M059J (cell line): Measurements from ENCODE around the gene CSF2RB. TPM values are rescaled to one million over a fixed set of nuclear protein-coding genes. Genes with fewer than 3 reads are reported as not detected.

Source experiments
- DNase-seq: peaks from one replicate; pipeline ENCODE4 v3.0.0-alpha.2; 2012; ENCODE audit warnings: low read depth
- total RNA-seq: library from RNA; depleted of rRNA; stranded (reverse); fragments of >200 nt; shearing (Covaris generic); gene quantifications from 2 replicates; pipeline ENCODE4 v1.2.3, GENCODE V29; 2014

CSF2RB gene
- total RNA-seq, 1 experiment from 2014 or later, result 0.02 TPM

GRCh38 chr22:36891646-36892045, 21.8 kb upstream of the CSF2RB start:
- DNase-seq, result no peak

- DNase-seq, result no peak
Measured at GRCh38 chr22:36892292-36892691, 21.1 kb upstream of the CSF2RB start.

- DNase-seq, result no peak
Measured at GRCh38 chr22:36893262-36893661, 20.2 kb upstream of the CSF2RB start.

- no peak for DNase-seq
Measured at GRCh38 chr22:36894266-36894665, 19.2 kb upstream of the CSF2RB start.

- no peak for DNase-seq
Measured at GRCh38 chr22:36897611-36898010, 15.8 kb upstream of the CSF2RB start.

GRCh38 chr22:36898690-36899089, 14.7 kb upstream of the CSF2RB start:
- no peak for DNase-seq

- DNase-seq, result no peak
Measured at GRCh38 chr22:36899498-36899897, 13.9 kb upstream of the CSF2RB start.

- no peak for DNase-seq
Measured at GRCh38 chr22:36900225-36900624, 13.2 kb upstream of the CSF2RB start.

- no peak for DNase-seq
Measured at GRCh38 chr22:36900880-36901279, 12.5 kb upstream of the CSF2RB start.

- DNase-seq, result no peak
Measured at GRCh38 chr22:36901411-36902142, 11.9 kb upstream of the CSF2RB start.

- no peak for DNase-seq
Measured at GRCh38 chr22:36902143-36902926, 11.1 kb upstream of the CSF2RB start.

GRCh38 chr22:36904260-36904880, 9.1 kb upstream of the CSF2RB start:
- DNase-seq, result no peak

GRCh38 chr22:36907253-36908195, 5.9 kb upstream of the CSF2RB start:
- no peak for DNase-seq

- no peak for DNase-seq
Measured at GRCh38 chr22:36910461-36910860, 3.0 kb upstream of the CSF2RB start.

GRCh38 chr22:36911887-36912661, 1.4 kb upstream of the CSF2RB start:
- no peak for DNase-seq

- DNase-seq, result no peak
Measured at GRCh38 chr22:36912694-36913426, 568 bp upstream of the CSF2RB start.

GRCh38 chr22:36914390-36914752, 943 bp downstream of the CSF2RB start:
- no peak for DNase-seq

GRCh38 chr22:36916034-36916433, 2.6 kb downstream of the CSF2RB start:
- DNase-seq, result no peak

- no peak for DNase-seq
Measured at GRCh38 chr22:36918586-36919284, 5.3 kb downstream of the CSF2RB start.
